Gastroesophageal sphincter (tissue), 4 donors: ENCODE results near the gene RAB6B. TPM values are rescaled to one million over a fixed set of nuclear protein-coding genes. Genes with fewer than 3 reads are reported as not detected.

Experiments used
- ATAC-seq: fragments of 150-250 bp; one replicate; pipeline ENCODE4 v1.9.1; 2016; ENCODE audit warnings: mild to moderate bottlenecking, moderate library complexity
- H3K27ac ChIP-seq, 4 donors: fragments of 200-600 bp; sonication (generic) in 3 of 4; 1 replicate in 3 of 4; 2 replicates in 1 of 4; pipeline ENCODE4 v1.5.1; 2016 to 2019
- H3K27me3 ChIP-seq: fragments of 200-600 bp; sonication (generic); one replicate; pipeline ENCODE4 v1.5.1; 2019
- H3K36me3 ChIP-seq, 2 donors: fragments of 200-600 bp; sonication (generic); one replicate each; pipeline ENCODE4 v1.5.1; 2019; ENCODE audit warnings: control low read depth in 1 of 2
- H3K4me1 ChIP-seq, 3 donors: fragments of 200-600 bp; sonication (generic); 1 replicate in 2 of 3; 2 replicates in 1 of 3; pipeline ENCODE4 v1.5.1; 2016 to 2019; ENCODE audit warnings: control low read depth in 2 of 3
- H3K4me3 ChIP-seq, 2 donors: fragments of 200-600 bp; sonication (generic); one replicate each; pipeline ENCODE4 v1.5.1; 2019; ENCODE audit warnings: mild to moderate bottlenecking in 1 of 2, moderate library complexity in 1 of 2
- H3K9me3 ChIP-seq, 3 donors: fragments of 200-600 bp; sonication (generic); one replicate each; pipeline ENCODE4 v1.5.1; 2017 to 2019; ENCODE audit warnings: control low read depth in 2 of 3
- CTCF ChIP-seq, 4 experiments: fragments of 200-600 bp in 2 of 4; fragments of 450-650 bp in 2 of 4; sonication (generic) in 1 of 4; IDR thresholded peaks; one replicate each; pipeline ENCODE4 v1.5.1; 2017 to 2019; ENCODE audit warnings: antibody characterized with exemption in 4 of 4, mild to moderate bottlenecking in 2 of 4, moderate library complexity in 2 of 4
- EP300 ChIP-seq: sonication (generic); formaldehyde crosslinking; IDR thresholded peaks from one replicate; pipeline ENCODE4 v1.6.1; 2017; ENCODE audit warnings: antibody characterized with exemption, mild to moderate bottlenecking
- POLR2A ChIP-seq, 2 donors: fragments of 450-650 bp; IDR thresholded peaks; one replicate each; pipeline ENCODE4 v1.6.1; 2017; ENCODE audit warnings: antibody characterized with exemption in 2 of 2, mild to moderate bottlenecking in 2 of 2, moderate library complexity in 1 of 2
- POLR2AphosphoS5 ChIP-seq: sonication (generic); formaldehyde crosslinking; IDR thresholded peaks from one replicate; pipeline ENCODE4 v1.6.1; 2017; ENCODE audit warnings: antibody characterized with exemption
- WGBS, 2 donors: methylation state at CpG; one replicate each; pipeline ENCODE4 v1.1.5; 2018; ENCODE audit warnings: low coverage in 1 of 2; 5-methylcytosine and 5-hydroxymethylcytosine counted together
- total RNA-seq, 4 donors: library from RNA; depleted of rRNA; stranded (reverse); fragments of >200 nt; gene quantifications; one replicate each; pipeline ENCODE4 v1.1.0, GENCODE V29; 2016

The RAB6B gene
- total RNA-seq, 4 donors from 2014 or later: 5.0 to 16.1 (median 8.7) TPM

- WGBS, 2 donors: 92 to 95% methylated on average over 4 to 5 of the region's 6 CpGs
- Histone ChIP-seq H3K36me3 (no peaks in the 10 kb centered on the region), H3K4me3 (no peak overlapping the region), H3K4me1 (peaks cover 0 to 15% (median 0%) of the 10 kb centered on the region in 3 donors), H3K27ac (no peak overlapping the region), H3K27me3 (no peaks in the 10 kb centered on the region), H3K9me3 (no peaks in the 10 kb centered on the region)
- no peak for ATAC-seq
- TF ChIP-seq POLR2A (IDR thresholded peaks at IDR 0.05) (no peak), EP300 (no peak), CTCF (IDR thresholded peaks at IDR 0.05) (no peak), POLR2AphosphoS5 (no peak)
These were observed 26.1 kb downstream of the RAB6B start for GRCh38 chr3:133869586-133869985.

GRCh38 chr3:133868758-133869475 lies 26.8 kb downstream of the RAB6B start:
- no peak for TF ChIP-seq CTCF (IDR thresholded peaks at IDR 0.05)
- no peak for TF ChIP-seq POLR2AphosphoS5
- TF ChIP-seq EP300: no peak
- TF ChIP-seq POLR2A (IDR thresholded peaks at IDR 0.05): no peak
- no peak for ATAC-seq
- Histone ChIP-seq H3K4me1 (peaks cover 0 to 15% (median 0%) of the 10 kb centered on the region in 3 donors), H3K27ac (no peak overlapping the region), H3K4me3 (no peak overlapping the region), H3K36me3 (no peaks in the 10 kb centered on the region), H3K9me3 (no peaks in the 10 kb centered on the region), H3K27me3 (no peaks in the 10 kb centered on the region)
- WGBS, 2 donors: 25% methylated on average over 4 to 6 of the region's 7 CpGs

- Histone ChIP-seq H3K4me3 (no peak overlapping the region), H3K27me3 (no peaks in the 10 kb centered on the region), H3K4me1 (peaks cover 0 to 15% (median 0%) of the 10 kb centered on the region in 3 donors), H3K9me3 (no peaks in the 10 kb centered on the region), H3K36me3 (no peaks in the 10 kb centered on the region), H3K27ac (no peak overlapping the region)
- ATAC-seq: no peak
- no peak for TF ChIP-seq EP300
- no peak for TF ChIP-seq POLR2A (IDR thresholded peaks at IDR 0.05)
- no peak for TF ChIP-seq POLR2AphosphoS5
- no peak for TF ChIP-seq CTCF (IDR thresholded peaks at IDR 0.05)
- WGBS, 2 donors: 43 to 83% methylated on average over 1 to 4 of the region's 8 CpGs
These were observed 27.5 kb downstream of the RAB6B start for GRCh38 chr3:133868186-133868585.

- no peak for ATAC-seq
- WGBS, 2 donors: 90% methylated on average over 3 of the region's 3 CpGs; no CpG with 5 or more reads in 1 of the 2 donors
- TF ChIP-seq CTCF (IDR thresholded peaks at IDR 0.05) (no peak), POLR2AphosphoS5 (no peak), POLR2A (IDR thresholded peaks at IDR 0.05) (no peak), EP300 (no peak)
These were observed 29.5 kb downstream of the RAB6B start for GRCh38 chr3:133866141-133866540.

More at GRCh38 chr3:133866141-133866540, 29.5 kb downstream of the RAB6B start:
- H3K36me3 ChIP-seq: peaks cover 0 to 10% of the 10 kb centered on the region in 2 donors
- H3K9me3 ChIP-seq: no peaks in the 10 kb centered on the region
- H3K4me1 ChIP-seq: peaks cover 0 to 15% (median 0%) of the 10 kb centered on the region in 3 donors
- no peak overlapping the region for H3K4me3 ChIP-seq
- H3K27ac ChIP-seq: no peak overlapping the region
- H3K27me3 ChIP-seq: no peaks in the 10 kb centered on the region
